H1 (cell line): ENCODE measurements around the gene MGAT5. TPM values are rescaled to one million over a fixed set of nuclear protein-coding genes. Genes with fewer than 3 reads are reported as not detected.

Source experiments
- CHD1 ChIP-seq: IDR thresholded peaks from 2 replicates; pipeline ENCODE4 v1.6.1; 2012; ENCODE audit warnings: low read depth, low read length, improper control_type of control experiment
- HDAC6 ChIP-seq: IDR thresholded peaks from one replicate; pipeline ENCODE4 v1.7.1; 2012; ENCODE audit warnings: low read depth, mild to moderate bottlenecking, inconsistent platforms, low read length, moderate library complexity
- TAF7 ChIP-seq: optimal IDR thresholded peaks from 2 replicates; pipeline ENCODE3; 2011; ENCODE audit warnings: low read depth, mild to moderate bottlenecking, inconsistent platforms, low read length, moderate library complexity, borderline replicate concordance
- polyA plus RNA-seq, 7 experiments: library from polyadenylated mRNA; depleted of rRNA in 3 of 7; stranded (reverse) in 5 of 7; unstranded in 2 of 7; fragments of >200 nt in 5 of 7; fragments of 200-250 nt in 2 of 7; gene quantifications; 1 replicate in 5 of 7; 2 replicates in 1 of 7; 4 replicates in 1 of 7; pipeline versions ENCODE4 v1.2.1 to v1.2.3, GENCODE V29; 2011 to 2013; ENCODE audit warnings: missing spikeins in 2 of 7, mixed read lengths in 2 of 7
- total RNA-seq: library from RNA; stranded (reverse); fragmentation: NEBNext Ultra II Directional; extraction: Animal tissue kit (Norgen Biotek cat#: 25700); gene quantifications from 2 replicates; pipeline ENCODE4 v1.2.1, GENCODE V29; 2021
- TF ChIP-seq, protein P1 (sequence below), 3 experiments: IDR thresholded peaks; 1 replicate in 2 of 3; 2 replicates in 1 of 3; pipeline versions ENCODE4 v1.5.1 to v1.6.1; 2011; ENCODE audit warnings: low read length in 3 of 3, mild to moderate bottlenecking in 3 of 3, inconsistent platforms in 2 of 3, low read depth in 1 of 3, moderate library complexity in 1 of 3; ENCODE audit not compliant: insufficient read depth in 1 of 3; ENCODE audit errors: control extremely low read depth in 1 of 3

Gene MGAT5
- total and polyA plus RNA-seq, 2 of the 8 experiments (the other 6 are each of a cell fraction or from before 2014, with no cell fraction given) = 11.2 to 49.2 TPM

DNA sequence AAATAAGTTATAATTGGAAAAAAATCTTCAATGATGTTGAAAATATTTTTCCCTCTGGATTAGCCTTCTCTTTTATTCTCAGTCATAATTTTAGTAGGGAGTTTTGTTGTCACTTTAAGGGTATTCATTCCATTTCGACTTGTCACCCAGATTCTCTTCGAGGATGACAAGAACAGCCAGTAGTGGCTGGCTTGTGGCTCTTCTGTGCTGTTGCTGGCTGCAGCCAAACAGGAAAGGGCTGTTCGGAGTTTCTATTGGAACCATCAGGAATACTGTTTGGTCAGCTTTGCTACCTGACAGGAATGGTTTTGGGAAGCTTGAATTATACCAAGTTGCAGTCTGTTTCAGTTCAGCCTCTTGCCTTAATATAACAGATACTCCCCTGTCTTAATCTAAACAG is 41.6 kb downstream of the MGAT5 start (continued):
- TF ChIP-seq, protein P1, sequence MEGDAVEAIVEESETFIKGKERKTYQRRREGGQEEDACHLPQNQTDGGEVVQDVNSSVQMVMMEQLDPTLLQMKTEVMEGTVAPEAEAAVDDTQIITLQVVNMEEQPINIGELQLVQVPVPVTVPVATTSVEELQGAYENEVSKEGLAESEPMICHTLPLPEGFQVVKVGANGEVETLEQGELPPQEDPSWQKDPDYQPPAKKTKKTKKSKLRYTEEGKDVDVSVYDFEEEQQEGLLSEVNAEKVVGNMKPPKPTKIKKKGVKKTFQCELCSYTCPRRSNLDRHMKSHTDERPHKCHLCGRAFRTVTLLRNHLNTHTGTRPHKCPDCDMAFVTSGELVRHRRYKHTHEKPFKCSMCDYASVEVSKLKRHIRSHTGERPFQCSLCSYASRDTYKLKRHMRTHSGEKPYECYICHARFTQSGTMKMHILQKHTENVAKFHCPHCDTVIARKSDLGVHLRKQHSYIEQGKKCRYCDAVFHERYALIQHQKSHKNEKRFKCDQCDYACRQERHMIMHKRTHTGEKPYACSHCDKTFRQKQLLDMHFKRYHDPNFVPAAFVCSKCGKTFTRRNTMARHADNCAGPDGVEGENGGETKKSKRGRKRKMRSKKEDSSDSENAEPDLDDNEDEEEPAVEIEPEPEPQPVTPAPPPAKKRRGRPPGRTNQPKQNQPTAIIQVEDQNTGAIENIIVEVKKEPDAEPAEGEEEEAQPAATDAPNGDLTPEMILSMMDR (IDR thresholded peaks at IDR 0.05; ENCODE audit: control extremely low read depth in 1 of 3, insufficient read depth in 1 of 3, low read depth in 1 of 3, low read length in 3 of 3) = no peak
- TF ChIP-seq TAF7 (no peak), HDAC6 (no peak), CHD1 (no peak)
- TF ChIP-seq, all 59 proteins: peak for 0
